KBM-7 (cell line): ENCODE measurements around the gene ARSG.
"Not testable (repeated sequence)": the region's sequence is repeated elsewhere in the genome, so short reads cannot be mapped to it uniquely, and the experiment has no call there.

Experiments
- DNase-seq: peaks from one replicate; pipeline ENCODE4 v3.0.0-alpha.2; 2015
- in situ Hi-C: fragments of 300-500 bp; cut with MboI; formaldehyde crosslinking; loops from 2 replicates; pipeline ENCODE4 v1.14.3; 2020; ENCODE audit warnings: low sequenced_read_pairs, low pct_unique_long_range_greater_than_20kb, mixed read lengths

Gene ARSG

DNA sequence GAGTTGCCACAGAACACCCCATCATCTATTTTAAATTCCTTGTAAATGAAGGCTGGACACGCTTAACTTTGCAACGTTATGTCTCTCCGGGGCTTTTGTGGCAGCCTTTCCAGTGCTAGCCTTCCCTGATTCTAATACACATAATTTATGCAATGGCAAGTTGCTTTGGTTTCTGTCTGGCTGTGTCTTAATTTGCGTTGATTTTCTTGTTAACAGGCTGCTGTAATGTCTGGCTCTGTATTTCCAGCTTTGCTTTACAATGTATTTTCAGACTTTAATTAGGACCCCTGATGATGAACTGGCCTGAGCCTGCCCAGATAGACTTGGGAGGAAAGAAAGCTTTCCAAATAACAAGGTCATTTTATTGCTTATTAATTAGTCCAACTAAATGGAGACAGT, 30.3 kb downstream of the ARSG start:
- no peak for DNase-seq
- in situ Hi-C loops: no loop called here

DNA sequence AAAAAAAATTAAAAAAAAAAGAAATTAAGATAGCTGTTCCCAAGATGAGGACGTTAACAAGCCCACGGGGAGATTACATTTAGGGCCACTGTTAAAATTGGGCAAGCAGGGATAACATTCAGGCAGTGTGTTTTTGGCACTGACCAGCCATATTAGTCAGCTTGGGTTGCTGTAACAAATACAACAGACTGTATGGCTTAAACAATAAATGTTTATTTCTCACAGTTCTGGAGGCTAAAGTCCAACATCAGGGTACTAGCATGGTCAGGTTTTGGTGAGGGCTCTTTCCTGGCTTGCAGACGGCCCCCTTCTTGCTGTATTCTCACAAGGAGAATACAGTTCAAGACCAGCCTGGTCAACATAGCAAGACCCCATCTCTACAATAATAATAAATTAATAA, 31.3 kb downstream of the ARSG start:
- in situ Hi-C loops: no loop called here
- DNase-seq: no peak

DNA sequence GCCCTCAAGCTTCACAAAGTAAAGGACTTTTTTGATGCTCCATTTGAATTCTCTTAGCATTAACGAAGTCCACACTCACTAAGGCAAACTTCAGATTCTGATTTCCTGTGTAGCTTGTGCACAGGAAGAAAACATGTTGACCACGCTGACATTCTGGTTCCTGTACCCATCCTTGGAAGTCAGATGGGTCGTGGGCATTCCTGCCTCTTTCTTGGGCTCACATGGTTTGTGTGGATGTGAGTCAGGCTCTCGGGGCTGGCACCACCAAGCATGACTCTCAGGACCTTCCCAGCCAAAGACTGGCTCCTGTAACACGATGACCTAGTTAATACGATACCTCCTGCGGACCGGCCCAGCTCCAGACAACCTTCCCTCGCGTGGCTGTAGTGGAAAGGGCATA, 32.8 kb downstream of the ARSG start:
- no peak for DNase-seq
- in situ Hi-C loops: no loop called here

DNA sequence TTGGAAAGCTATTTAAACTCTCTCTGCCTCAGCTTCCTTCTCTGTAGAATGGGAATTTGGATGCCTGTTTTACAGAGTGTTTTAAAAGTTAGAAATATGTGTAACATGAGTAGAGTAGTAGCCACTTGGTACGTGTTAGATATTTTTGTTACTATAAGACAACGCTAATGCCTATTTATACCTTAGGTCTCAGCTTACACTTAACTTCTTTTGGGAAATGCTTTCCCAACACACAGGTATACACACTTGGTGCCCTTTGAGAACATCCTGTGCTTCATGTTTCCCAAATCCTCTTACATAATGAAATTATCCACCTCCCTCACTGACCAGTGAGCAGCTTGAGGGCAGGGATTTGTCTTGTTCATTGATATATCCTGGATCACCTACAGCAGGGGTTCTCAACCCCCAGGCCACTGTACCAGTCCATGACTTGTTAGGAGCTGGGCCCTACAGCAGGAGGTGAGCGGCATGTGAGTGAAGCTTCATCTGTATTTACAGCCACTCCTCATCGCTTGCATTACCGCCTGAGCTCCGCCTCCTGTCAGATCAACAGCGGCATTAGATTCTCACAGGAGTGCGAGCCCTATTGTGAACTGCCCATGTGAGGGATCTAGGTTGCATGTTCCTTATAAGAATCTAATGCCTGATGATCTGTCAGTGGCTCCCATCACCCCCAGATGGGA, 33.5 kb downstream of the ARSG start:
- no peak for DNase-seq
- in situ Hi-C loops: no loop called here

DNA sequence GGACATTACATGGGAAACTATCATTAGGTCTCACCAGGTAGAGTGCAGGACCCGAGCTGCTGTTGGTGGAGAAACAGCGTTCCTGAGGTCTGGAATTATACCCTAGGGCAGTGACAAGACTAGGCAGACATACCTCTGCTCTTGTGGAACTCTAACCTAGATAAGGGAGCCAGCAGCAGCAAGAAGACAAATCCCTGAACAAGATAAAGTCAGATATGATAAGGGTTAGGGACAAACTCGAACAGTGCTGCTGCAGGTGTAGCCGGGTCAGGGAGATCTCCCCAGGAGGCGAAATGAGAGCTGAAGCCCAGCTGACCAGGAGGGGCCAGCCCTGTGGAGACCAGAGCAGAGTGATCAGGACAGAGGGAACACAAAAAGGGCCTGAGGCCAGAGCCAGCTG, 34.7 kb downstream of the ARSG start:
- in situ Hi-C loops: no loop called here
- no peak for DNase-seq

DNA sequence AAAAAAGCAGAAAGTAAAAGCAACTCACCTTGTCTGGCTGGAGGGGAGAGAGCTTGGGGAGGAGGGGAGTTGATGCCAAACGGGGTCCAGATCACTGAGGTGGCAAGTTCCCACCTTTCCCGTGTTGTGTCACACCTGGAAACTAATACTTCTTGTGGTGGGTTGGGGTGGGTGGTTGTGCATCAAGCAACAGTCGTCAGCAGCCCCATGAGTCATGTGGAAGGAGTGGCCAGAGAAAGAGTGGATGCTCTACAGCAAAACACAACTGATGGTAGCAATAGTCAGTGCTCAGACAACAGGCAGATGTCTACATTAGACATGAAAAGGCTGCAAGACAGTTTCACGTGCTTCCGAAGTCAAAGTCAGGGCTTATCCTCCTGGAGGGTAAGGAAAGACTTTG, 35.4 kb downstream of the ARSG start:
- in situ Hi-C loops: no loop called here
- DNase-seq: no peak

DNA sequence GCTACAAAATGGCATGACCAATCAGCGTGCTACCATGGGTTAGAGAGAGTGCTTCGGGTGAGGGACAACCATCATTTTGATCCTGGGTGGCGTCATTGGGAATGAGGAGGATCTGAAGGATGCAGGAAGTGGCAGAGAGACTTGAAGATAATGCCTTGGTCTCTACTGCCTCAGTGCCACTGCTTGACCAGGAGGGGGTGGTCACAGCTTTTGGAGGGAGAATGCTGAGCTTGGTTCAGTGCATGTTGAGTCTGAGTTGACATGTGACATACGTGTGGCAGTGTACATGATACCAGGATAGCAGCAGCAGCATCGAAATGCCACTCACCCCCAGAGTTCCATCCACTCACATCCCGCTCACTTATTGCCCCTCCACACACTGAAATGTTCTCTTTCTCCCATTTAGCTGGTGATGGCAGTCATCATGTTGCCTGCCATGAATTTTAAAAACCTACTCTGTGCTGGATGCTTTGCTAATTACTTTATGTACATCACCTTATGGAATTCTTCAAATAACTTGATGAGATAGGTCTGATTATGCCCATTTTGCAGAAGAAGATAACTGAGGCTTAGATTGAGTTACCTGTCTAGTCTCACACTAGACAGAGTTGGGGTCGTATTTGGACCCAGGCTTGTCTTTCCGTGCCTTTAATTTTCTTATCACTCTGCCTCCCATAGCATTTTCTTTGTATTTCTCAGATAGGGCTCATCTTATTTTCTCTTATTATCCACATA, 36.7 kb downstream of the ARSG start:
- in situ Hi-C loops: no loop called here
- no peak for DNase-seq

DNA sequence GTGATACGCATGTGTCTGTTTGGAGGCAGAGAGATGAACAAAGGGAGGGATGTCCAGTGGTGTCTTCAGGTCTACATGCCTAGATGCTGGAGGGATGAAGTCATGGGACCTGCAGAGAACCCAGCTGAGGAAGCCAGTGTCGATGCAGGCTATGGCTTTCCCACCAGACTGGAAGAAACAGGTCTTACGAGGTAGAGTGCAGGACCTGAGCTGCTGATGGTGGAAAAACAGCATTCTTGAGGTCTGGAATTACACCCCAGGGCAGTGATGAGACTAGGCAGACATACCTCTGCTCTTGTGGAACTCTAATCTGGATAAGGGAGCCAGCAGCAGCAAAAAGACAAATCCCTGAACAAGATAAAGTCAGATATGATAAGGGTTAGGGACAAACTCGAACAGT, 37.4 kb downstream of the ARSG start:
- DNase-seq: no peak
- in situ Hi-C loops: no loop called here

DNA sequence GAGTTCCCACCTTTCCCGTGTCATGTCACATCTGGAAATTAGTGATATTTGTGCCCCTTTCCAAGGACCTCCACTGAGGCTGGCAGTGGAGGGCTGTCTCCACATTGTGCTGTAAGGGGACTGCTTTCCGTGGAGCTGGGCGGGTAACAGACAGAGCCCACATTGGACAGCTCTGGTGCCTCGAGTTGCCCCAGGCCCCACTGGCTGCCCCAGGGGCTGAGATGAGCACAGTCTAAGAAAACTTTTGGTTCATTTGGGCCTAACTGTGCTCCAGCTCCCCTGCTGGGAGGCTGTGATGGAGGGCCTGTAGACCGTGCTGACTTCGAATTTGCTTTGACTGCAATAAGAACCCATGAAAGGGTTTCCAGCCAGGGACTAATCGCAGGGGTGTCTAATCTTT, 38.0 kb downstream of the ARSG start:
- in situ Hi-C loops: no loop called here
- no peak for DNase-seq

DNA sequence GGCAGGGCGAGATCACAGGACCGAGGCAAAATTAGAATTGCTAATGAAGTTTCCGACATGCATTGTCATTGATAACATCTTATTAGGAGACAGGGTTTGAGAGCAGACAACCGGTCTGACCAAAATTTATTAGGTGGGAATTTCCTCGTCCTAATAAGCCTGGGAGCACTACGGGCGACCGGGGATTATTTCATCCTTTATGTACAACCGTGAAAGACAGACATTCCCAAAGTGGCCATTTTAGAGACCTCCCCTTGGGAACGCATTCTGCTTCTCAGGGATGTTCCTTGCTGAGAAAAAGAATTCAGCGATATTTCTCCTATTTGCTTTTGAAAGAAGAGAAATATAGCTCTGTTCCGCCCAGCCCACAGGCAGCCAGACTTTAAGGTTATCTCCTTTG, 40.6 kb downstream of the ARSG start:
- in situ Hi-C loops, DNase-seq: not testable (repeated sequence)

DNA sequence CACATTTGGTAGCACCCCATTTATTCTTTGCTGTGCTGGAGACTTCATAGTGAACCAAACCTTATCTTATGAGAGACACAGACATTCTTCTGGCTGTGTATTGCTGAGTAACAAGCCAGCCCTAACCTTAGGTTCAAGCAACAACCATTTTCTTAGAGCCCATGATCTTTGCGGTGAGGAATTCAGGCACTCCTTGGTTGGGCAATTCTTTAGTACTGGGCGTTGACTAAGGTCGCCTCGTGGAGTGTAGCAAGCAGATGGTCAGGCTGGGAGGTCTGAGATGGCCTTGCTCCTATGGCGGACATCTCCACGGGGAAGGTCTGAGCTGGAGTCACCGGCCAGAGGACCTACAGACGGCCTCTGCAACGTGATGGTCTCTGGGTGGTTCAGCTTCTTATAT, 43.1 kb downstream of the ARSG start:
- DNase-seq: no peak
- in situ Hi-C loops: no loop called here

DNA sequence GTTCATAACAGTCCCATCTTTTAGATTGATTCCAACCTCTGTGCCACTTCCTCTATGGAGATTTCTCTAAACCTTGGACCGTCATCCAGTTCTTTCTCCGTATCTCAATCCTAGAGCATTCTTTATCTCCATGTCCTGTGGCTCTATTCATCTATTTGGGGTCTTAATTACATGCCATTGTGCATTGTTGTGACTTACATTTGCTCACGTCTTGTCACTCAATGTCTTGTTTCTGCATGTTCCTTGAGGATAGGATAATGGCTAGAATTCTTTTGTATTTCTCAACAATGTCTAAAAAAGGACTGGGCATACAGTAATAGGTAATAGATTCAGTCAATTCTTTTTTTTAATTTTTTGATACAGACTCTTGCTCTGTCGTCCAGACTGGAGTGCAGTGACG, 50.2 kb downstream of the ARSG start:
- in situ Hi-C loops: no loop called here
- DNase-seq: no peak

DNA sequence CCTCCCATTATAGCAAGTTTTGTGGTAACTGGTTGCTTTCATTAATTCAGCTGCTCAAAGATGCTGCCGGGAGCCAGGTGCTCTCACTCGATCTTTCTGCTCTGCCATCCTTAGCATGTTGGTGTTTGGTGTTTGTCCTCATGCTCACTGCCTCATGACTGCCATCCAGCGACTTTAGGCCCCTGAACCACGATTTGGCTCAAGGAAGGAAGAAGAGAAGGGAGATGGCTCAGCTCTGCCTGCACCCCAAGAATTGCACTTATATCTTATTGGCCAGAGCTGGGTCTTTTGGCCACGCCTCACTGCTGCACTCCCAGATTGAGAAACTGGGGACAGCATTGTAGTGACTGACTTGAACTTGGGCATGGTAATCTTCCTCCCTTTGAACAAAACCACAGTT, 52.7 kb downstream of the ARSG start:
- DNase-seq: no peak
- in situ Hi-C loops: no loop called here

DNA sequence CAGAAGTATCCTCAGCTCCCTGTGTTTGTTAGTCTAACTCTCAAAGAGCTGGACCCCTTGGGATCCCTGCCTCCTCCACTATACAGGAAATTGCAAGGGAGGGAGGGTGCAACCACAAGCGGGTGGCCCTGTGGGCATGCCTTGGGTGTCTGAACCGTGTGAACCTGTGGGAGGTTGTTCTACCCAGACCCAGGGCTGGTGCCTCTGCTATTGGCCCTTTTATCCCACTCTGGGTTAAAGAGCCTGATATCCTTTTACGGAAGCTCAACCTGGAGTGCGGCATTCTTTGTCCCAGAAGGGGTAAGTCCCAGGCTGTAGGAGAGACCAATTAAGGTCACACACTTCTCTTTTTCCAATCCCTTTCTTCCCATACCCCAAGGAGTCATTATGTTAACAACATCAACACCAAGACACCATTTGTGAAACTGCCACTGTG, 53.4 kb downstream of the ARSG start:
- peak; percentile 54 for DNase-seq
- in situ Hi-C loops: no loop called here

DNA sequence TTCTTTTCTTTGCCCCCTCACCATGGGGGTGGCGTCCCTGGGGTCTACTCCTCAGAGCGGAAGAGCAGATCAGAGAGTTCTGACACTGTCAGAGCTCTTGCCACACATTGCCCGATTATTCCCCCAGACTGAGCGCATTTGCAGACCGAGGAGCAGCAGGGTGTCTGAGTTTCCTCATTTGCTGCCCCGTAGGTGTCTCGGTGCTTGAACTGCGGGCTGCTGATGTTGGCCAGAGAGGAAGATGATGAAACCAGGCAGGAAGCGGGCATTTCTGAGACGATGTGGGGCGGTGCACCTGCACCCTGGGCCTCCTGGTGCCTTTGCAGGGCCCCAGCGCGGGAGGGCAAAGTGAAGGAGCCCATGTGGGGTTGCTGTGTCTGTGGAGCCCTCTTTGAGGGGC, 55.2 kb downstream of the ARSG start:
- peak; percentile 83 for DNase-seq
- in situ Hi-C loops: no loop called here

DNA sequence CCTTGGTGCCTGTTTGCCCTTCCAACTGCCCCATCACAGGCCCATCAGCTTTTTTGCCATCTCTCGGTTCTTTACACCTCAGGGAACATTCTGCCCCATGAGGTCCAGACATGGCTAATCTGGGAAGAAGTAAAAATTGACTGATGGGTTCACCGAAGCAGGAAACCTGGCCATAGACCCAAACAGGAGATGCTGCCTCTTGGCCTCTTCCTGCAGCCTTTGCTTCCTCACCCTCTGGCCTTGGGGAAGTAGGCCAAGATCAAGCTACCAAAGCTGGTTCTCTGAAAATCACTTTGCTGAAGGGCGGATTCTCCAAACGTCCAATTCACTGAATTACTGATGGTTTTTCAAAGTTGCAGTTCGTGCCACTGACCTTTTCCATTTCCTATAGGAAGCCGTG, 56.1 kb downstream of the ARSG start:
- DNase-seq: no peak
- in situ Hi-C loops: no loop called here

DNA sequence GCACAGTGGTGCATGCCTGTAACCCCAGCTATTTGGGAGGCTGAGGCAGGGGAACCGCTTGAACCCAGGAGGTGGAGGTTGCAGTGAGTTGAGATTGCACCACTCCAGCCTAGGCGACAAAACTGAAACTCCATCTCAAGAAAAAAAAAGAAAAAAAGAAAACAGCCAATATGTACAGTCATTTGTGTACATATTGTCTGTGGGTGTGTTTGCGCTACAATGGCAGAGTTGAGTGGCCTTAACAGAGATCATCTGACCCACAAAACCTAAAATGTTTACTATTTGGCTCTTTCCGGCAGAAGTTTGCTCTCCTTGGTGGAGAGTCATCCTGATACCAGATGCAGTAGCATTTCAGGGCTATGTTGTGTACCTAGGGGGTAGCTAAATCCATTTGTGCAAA, 57.9 kb downstream of the ARSG start:
- in situ Hi-C loops: no loop called here
- no peak for DNase-seq

DNA sequence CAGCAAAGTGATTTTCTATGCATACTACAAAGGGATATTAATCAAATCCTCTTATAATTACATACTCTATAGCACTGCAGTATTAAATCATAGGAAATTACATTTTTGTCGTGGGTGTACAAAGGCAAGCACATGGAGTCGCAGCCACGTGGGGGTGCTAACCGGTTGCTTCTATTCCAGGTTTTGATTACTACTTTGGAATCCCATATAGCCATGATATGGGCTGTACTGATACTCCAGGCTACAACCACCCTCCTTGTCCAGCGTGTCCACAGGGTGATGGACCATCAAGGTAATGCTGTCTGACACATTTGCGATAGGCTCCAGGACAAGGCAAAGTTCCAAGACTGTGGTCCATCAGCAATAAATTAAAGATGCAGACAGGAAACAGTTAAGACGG, 60.1 kb downstream of the ARSG start:
- in situ Hi-C loops: no loop called here
- peak; percentile 17 for DNase-seq

DNA sequence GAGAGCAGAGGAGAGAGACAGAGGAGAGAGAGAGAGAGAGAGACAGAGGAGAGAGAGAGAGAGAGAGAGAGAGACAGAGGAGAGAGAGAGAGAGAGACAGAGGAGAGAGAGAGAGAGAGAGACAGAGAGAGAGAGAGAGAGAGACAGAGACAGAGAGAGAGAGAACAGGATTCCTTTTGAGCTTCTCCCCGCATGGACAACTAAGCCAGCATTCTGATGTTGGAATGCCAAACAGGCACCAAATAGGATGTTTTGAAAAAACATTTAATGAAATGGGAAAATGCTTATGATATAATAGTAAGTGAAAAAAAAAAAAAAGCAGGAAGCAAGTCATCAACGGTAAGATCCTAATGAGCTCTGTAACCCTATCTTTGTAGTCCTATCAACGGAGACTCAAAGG, 60.7 kb downstream of the ARSG start:
- no peak for DNase-seq

DNA sequence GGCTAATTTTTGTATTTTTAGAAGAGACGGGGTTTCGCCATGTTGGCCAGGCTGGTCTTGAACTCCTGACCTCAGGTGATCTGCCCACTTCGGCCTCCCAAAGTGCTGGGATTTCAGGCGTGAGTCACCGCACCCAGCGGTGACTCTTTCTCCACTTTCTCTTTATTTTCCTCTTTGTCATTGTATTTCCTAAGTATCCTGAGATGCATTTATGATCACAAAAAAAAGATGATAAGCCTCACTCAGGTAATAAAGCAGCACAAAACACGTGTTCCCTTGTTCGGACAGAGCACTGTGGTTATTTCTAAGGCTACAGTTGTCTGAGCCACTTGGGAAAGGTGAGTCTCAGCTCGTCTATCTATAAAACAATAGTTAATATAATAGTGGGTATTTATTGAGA, 61.4 kb downstream of the ARSG start:
- DNase-seq, in situ Hi-C loops: not testable (repeated sequence)

More for the DNA sequence above, 60.7 kb downstream of the ARSG start:
- in situ Hi-C loops: no loop called here

DNA sequence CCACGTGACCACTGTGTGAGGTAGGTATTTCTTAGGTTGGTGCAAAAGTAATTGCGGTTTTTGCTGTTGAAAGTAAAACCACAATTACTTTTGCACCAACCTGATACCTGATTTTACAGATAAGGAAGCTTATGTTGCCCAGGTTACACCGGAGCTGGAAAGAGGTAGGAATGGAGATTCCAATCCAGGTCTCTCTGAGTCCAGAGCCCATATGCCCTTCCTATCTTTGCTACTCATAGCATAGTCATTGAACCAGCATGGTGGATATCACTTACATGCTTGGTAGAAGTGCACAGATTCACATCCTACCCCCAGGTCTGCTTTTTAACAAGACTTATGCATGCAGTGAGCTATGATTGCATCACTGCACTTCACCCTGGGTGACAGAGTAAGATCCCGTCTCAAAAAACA, 61.8 kb downstream of the ARSG start:
- no peak for DNase-seq
- in situ Hi-C loops: no loop called here
